Stimulated activated CD8-positive, alpha-beta memory T cell treated with anti-CD3 and anti-CD28 coated beads, Interleukin-2, amount 100 ng/mL, for 1 hour (primary cell): ENCODE measurements around the gene MICU1.
"Not testable (repeated sequence)": the region's sequence is repeated elsewhere in the genome, so short reads cannot be mapped to it uniquely, and the experiment has no call there.

Experiments
- DNase-seq, 2 donors: peaks; one replicate each; pipeline ENCODE4 v3.0.0-alpha.2; 2020; ENCODE audit warnings: low read depth in 2 of 2

MICU1 gene

DNA sequence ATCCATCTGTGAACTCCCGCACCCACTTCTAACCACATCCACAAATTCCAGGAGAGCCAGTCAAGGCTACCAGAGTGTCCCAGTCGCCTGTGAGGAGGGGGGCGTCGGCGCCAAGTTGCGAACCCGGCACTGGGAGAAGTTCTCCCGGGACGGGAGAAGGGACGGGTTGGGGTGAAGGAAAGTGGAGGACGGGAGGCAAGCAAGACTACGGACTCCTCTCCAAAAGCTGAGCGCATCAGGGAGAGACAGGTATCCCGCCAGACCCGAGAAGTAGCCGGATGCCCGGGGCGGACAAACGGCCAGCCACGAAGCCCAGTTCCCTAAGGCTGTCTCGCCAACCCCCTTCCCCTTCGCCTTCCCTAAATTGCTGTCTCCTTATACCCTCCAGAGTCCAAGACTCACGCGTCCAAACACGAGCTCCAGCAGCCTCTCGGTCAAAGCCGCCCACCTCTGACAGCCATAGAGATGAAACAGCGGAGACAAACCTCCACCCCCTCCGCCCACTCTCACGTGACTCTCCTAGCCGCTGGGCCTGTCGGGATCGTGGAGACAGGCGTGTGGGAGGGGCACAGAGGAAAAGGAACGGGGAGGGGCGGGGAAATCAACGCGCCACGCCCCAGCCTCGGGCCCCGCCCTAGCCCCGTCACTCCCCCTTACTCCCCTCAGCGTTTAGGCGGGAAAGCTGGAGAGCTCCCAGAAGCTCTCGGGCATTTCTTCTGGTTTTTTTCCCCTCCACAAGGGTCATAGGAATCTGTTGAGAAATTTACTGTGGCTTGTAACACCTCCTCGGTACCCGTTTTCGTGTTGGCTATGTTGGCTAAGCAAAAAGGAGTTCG lies at the start of gene MICU1:
Gene MICU1 (minus strand): TSS at position 472 of the 836 bp plus-strand sequence. CDS start 59,286 bp downstream, outside the sequence.
- DNase-seq, result peak; percentile 78 to 92

- not testable (repeated sequence) for DNase-seq
These were observed 48.3 kb upstream of the MICU1 start for GRCh38 chr10:72674174-72674573.

- no peak for DNase-seq
These were observed 47.4 kb upstream of the MICU1 start for GRCh38 chr10:72673280-72673679.

DNA sequence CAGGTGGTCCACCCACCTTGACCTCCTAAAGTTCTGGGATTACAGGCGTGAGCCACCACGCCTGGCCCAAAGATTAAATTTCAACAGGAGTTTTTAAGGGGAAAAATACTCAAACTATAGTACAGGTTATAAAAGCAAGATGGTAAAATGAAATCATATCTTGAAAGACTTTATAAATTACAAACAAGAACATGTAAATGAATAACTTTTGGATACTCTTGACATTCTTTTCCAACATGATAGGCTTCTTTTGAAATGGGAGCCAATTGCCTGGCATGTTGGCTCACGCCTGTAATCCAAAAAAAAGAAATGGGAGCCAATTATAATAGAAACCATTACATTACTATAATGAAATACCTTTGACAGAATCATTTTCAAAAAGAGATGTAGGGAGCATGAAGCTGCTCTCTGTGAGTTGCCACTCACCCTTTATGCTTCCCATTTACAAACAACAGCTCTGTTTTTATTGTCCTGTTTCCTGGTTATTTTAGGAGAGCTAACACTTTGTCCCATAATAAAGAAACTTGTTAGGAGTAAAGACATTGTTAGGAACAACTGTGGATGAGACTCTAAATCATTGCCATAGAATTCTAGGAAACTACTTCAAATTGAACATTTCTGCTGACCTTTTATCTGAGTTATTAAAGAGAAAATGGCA lies 41.5 kb upstream of the MICU1 start:
- DNase-seq, result no peak

DNA sequence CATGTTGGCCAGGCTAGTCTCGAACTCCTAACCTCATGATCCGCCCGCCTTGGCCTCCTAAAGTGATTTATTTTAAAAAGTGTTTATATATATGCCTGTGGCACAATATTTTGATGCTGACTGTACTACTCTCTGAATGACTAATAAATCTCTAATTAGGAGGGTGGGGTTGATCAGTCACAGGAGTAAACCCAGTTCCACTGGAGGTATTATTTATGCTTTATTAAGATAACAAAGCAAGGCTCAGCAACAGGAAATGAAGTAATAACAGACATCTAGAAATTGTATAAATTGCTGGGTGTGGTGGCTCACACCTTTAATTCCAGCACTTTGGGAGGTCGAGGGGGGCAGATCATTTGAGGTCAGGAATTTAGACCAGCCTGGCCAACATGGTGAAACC lies 40.0 kb upstream of the MICU1 start:
- DNase-seq, result no peak

GRCh38 chr10:72663971-72664370 lies 38.1 kb upstream of the MICU1 start:
- no peak for DNase-seq

- DNase-seq, result no peak
These were observed 35.6 kb upstream of the MICU1 start for GRCh38 chr10:72661431-72661830.

- no peak for DNase-seq
These were observed 34.3 kb upstream of the MICU1 start for GRCh38 chr10:72660220-72660619.

DNA sequence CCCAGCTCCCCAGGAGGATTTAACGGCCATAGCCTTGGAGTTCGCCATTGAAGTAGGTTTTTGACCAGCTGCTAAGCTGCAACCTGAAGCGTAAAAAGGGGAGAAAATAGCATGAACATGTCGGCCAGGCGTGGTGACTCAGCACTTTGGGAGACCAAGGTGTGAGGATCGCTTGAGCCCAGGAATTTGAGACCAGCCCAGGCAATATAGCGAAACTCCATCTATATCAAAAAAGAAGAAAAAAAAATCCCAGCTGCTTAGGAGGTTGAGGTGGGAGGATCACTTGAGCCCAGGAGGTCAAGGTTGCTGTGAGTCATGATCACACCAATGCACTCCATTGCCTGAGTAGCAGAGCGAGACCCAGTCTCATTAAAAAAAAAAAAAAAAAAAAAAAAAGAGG lies 33.8 kb upstream of the MICU1 start:
- no peak for DNase-seq

DNA sequence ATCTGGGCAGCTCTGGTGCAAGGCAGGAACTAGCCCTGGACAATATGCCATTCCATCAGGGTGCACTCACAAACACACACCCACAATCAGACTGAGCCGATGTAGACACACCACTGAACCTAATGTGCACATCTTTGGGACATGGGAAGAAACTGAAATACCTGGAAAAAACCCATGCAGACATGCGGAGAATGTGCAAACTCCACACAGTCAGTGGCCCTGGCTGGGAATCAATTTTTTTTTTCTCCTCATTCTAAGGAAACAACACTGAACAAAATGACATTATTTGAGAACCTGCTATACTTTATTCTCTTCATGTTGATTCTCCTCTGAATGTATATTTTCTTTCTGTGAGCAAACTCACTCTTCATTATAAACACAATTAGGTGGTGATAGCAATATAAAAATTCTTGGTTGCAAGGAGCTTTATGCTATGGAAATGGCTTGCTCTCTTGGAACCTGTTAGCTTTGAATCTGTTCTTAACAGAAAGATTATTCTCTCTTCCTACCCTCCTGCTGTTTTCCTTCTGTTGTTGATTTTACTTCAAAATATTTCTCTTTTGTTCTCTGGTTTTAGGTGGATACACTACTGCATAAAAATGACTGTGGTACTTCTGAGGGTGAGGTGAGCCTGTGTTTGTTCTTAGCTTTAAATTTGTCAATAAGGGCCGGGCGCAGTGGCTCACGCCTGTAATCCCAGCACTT lies 33.0 kb upstream of the MICU1 start:
- no peak for DNase-seq

DNA sequence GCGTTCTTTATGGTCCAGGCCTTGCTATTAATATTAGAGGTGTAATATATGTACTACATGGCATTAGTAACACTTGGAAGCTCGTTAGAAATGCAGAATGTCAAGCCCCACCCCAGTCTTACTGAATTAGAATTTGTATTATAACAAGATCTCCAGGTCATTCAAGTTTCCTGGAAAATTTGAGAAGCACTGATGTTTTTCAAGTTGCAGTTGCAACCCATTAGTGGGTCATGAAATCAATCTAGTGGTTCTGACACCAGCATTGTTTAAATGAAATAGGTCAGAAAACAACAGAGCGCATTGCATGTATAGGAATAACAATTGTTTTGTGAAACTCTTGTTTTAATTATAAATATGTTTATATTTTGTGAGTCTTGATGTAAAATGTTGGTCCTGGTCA lies 28.8 kb upstream of the MICU1 start:
- no peak for DNase-seq

GRCh38 chr10:72653383-72654096 lies 27.7 kb upstream of the MICU1 start:
- no peak for DNase-seq

GRCh38 chr10:72649291-72649690 lies 23.4 kb upstream of the MICU1 start:
- DNase-seq, result no peak

DNA sequence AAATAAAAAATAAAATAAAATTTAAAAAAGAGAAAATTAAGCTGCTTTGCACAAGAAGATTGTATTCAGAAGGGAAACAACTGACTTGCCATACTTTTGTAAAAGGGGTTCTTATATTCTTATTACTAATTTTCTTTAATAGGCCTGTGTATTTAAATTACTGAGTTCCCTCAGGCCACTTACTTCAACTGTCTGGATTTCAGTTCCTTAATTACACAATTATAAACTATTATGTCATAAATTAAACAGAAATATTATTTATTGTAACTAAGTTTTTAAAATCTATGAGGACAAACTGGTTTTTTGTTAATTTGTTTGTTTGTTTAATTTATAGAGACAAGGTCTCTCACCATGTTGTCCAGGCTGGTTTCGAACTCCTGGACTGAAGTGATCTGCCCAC lies 22.4 kb upstream of the MICU1 start:
- DNase-seq, result no peak

GRCh38 chr10:72646971-72647370 lies 21.1 kb upstream of the MICU1 start:
- DNase-seq, result not testable (repeated sequence)

GRCh38 chr10:72645263-72645858 lies 19.5 kb upstream of the MICU1 start:
- DNase-seq, result no peak

GRCh38 chr10:72642318-72642717 lies 16.4 kb upstream of the MICU1 start:
- DNase-seq, result no peak

- DNase-seq, result no peak
These were observed 13.6 kb upstream of the MICU1 start for GRCh38 chr10:72639441-72639873.

GRCh38 chr10:72638586-72639440 lies 12.9 kb upstream of the MICU1 start:
- no peak for DNase-seq

DNA sequence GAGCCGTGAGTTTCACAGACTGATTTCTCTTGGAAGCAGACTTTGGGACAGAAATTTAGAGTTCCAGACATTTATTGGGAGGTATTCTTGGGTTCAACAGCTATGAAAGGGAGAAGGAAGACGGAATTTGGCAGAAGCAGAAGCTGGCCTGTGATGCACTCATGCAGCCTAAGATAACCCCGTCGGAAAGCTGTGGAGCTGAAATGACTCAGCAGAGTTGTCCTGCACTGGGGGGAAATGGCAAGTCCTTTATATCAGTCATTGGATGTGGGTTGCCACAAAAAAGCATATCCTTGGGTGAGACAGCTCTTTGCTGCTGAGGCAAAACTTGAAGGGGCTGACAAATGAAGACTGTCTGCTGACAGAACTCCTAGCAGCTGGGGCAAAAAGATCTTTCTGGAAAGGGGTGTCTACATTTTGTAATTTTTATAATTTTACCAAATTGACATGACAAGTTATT lies 11.5 kb upstream of the MICU1 start:
- DNase-seq, result no peak
